GM23248 (cell line): ENCODE measurements around the gene CHN1.

ENCODE experiments used
- EZH2 ChIP-seq: fragments of 200-600 bp; sonication (generic); IDR thresholded peaks from 2 replicates; pipeline ENCODE4 v1.6.1; 2018; ENCODE audit warnings: antibody characterized with exemption, mild to moderate bottlenecking; ENCODE audit not compliant: insufficient read depth, poor library complexity, severe bottlenecking
- EZH2phosphoT487 ChIP-seq: fragments of 200-600 bp; sonication (generic); IDR thresholded peaks from 2 replicates; pipeline ENCODE4 v1.6.1; 2018; ENCODE audit warnings: antibody characterized with exemption, moderate library complexity, mild to moderate bottlenecking, low read depth; ENCODE audit not compliant: insufficient read depth

- TF ChIP-seq EZH2 (no peak), EZH2phosphoT487 (no peak)
Observed at GRCh38 chr2:174748948-174749347, 256.2 kb downstream of the CHN1 start.
